KMS-11 (cell line): ENCODE measurements around the gene AVPI1.
A peak's percentile ranks its signal among the peaks of the same experiment; 100 is the strongest.
"Not testable (repeated sequence)": the region's sequence is repeated elsewhere in the genome, so short reads cannot be mapped to it uniquely, and the experiment has no call there.

Experiments
- H2AFZ ChIP-seq: fragments of 200-600 bp; sonication (generic); 2 replicates; pipeline ENCODE4 v1.6.1; 2016; ENCODE audit warnings: antibody characterized with exemption, mixed run types, low read depth
- H3K27ac ChIP-seq: fragments of 200-600 bp; sonication (generic); 2 replicates; pipeline ENCODE4 v1.6.1; 2016; ENCODE audit warnings: mild to moderate bottlenecking, mixed run types
- H3K27me3 ChIP-seq: fragments of 200-600 bp; sonication (generic); 2 replicates; pipeline ENCODE4 v1.6.1; 2017; ENCODE audit warnings: mild to moderate bottlenecking, low read depth, mixed run types, moderate library complexity; ENCODE audit not compliant: insufficient read depth
- H3K36me3 ChIP-seq: fragments of 200-600 bp; sonication (generic); 2 replicates; pipeline ENCODE4 v1.6.1; 2017; ENCODE audit warnings: mild to moderate bottlenecking, mixed run types; ENCODE audit not compliant: insufficient read depth
- H3K4me1 ChIP-seq: fragments of 200-600 bp; sonication (generic); 2 replicates; pipeline ENCODE4 v1.6.1; 2016; ENCODE audit warnings: mild to moderate bottlenecking, low read depth, mixed run types; ENCODE audit not compliant: poor library complexity, severe bottlenecking
- H3K4me2 ChIP-seq: fragments of 200-600 bp; sonication (generic); 2 replicates; pipeline ENCODE4 v1.7.0; 2016; ENCODE audit warnings: mild to moderate bottlenecking, mixed run types
- H3K4me3 ChIP-seq: fragments of 200-600 bp; sonication (generic); IDR thresholded peaks from 2 replicates; pipeline ENCODE4 v1.6.1; 2017; ENCODE audit warnings: low read depth, low read length, mixed read lengths; ENCODE audit not compliant: insufficient read depth
- H3K79me2 ChIP-seq: fragments of 200-600 bp; sonication (generic); 2 replicates; pipeline ENCODE4 v1.6.1; 2016; ENCODE audit warnings: low read depth, mixed run types; ENCODE audit not compliant: insufficient read depth
- H3K9ac ChIP-seq: fragments of 200-600 bp; sonication (generic); 2 replicates; pipeline ENCODE4 v1.6.1; 2016; ENCODE audit warnings: mild to moderate bottlenecking, mixed run types
- H4K20me1 ChIP-seq: fragments of 200-600 bp; sonication (generic); 2 replicates; pipeline ENCODE4 v1.6.1; 2016; ENCODE audit warnings: mild to moderate bottlenecking, mixed run types; ENCODE audit not compliant: insufficient read depth
- CTCF ChIP-seq: fragments of 200-600 bp; sonication (generic); conservative IDR thresholded peaks from 2 replicates; pipeline ENCODE4 v1.6.1; 2017; ENCODE audit warnings: low read depth, mild to moderate bottlenecking, antibody characterized with exemption, low read length, moderate library complexity, mixed read lengths

Gene AVPI1

GRCh38 chr10:97704341-97704740 lies 17.3 kb upstream of the AVPI1 start:
- Histone ChIP-seq H3K4me1 (peaks cover 5% of the 10 kb centered on the region), H3K9ac (no peak overlapping the region), H3K4me3 (no peak overlapping the region), H3K79me2 (no peaks in the 10 kb centered on the region), H3K36me3 (no peaks in the 10 kb centered on the region), H2AFZ (no peak overlapping the region), H3K4me2 (no peak overlapping the region), H3K27me3 (no peaks in the 10 kb centered on the region), H4K20me1 (no peaks in the 10 kb centered on the region), H3K27ac (no peak overlapping the region)
- no peak for TF ChIP-seq CTCF

- Histone ChIP-seq H3K4me2 (no peak overlapping the region), H2AFZ (no peak overlapping the region), H4K20me1 (no peaks in the 10 kb centered on the region), H3K79me2 (no peaks in the 10 kb centered on the region), H3K9ac (no peak overlapping the region), H3K4me3 (no peak overlapping the region), H3K27me3 (no peaks in the 10 kb centered on the region), H3K36me3 (no peaks in the 10 kb centered on the region), H3K4me1 (peaks cover 5% of the 10 kb centered on the region), H3K27ac (no peak overlapping the region)
- TF ChIP-seq CTCF = no peak
These were observed 16.5 kb upstream of the AVPI1 start for GRCh38 chr10:97703398-97704067.

- no peak overlapping the region for H3K9ac ChIP-seq
- no peak overlapping the region for H3K27ac ChIP-seq
- H3K36me3 ChIP-seq = no peaks in the 10 kb centered on the region
- peaks cover 5% of the 10 kb centered on the region for H3K4me1 ChIP-seq
- peak; percentile 82 for TF ChIP-seq CTCF
- H3K27me3 ChIP-seq = no peaks in the 10 kb centered on the region
- H3K79me2 ChIP-seq = no peaks in the 10 kb centered on the region
- no peaks in the 10 kb centered on the region for H4K20me1 ChIP-seq
- no peak overlapping the region for H3K4me3 ChIP-seq
- peak overlapping the region; percentile 3; the same call in 1 of the 2 replicates for H3K4me2 ChIP-seq
- peak overlapping the region; percentile 35; the same call in 1 of the 2 replicates for H2AFZ ChIP-seq
These were observed 14.5 kb upstream of the AVPI1 start for GRCh38 chr10:97701438-97702069.

GRCh38 chr10:97698072-97698655 lies 11.1 kb upstream of the AVPI1 start:
- not testable (repeated sequence) for H2AFZ ChIP-seq, H4K20me1 ChIP-seq, H3K4me3 ChIP-seq, H3K36me3 ChIP-seq, H3K4me1 ChIP-seq, H3K4me2 ChIP-seq, H3K79me2 ChIP-seq, H3K27me3 ChIP-seq, H3K27ac ChIP-seq, H3K9ac ChIP-seq

- no peak for TF ChIP-seq CTCF
- peaks cover 12% of the 10 kb centered on the region for H3K4me1 ChIP-seq
- no peaks in the 10 kb centered on the region for H3K79me2 ChIP-seq
- no peaks in the 10 kb centered on the region for H4K20me1 ChIP-seq
- H3K4me2 ChIP-seq = no peak overlapping the region
- H3K36me3 ChIP-seq = no peaks in the 10 kb centered on the region
- no peak overlapping the region for H3K27ac ChIP-seq
- H2AFZ ChIP-seq = no peak overlapping the region
- H3K9ac ChIP-seq = no peak overlapping the region
- no peak overlapping the region for H3K4me3 ChIP-seq
- no peaks in the 10 kb centered on the region for H3K27me3 ChIP-seq
These were observed 3.1 kb upstream of the AVPI1 start for GRCh38 chr10:97690133-97690532.
